WI38 (cell line): ENCODE measurements around the gene RHBDF2.
"Not testable (repeated sequence)": the region's sequence is repeated elsewhere in the genome, so short reads cannot be mapped to it uniquely, and the experiment has no call there.

Experiments
- H3K4me3 ChIP-seq: 2 replicates; pipeline ENCODE4 v1.5.1; 2011; ENCODE audit warnings: low read depth, mild to moderate bottlenecking, control low read depth, low read length
- CTCF ChIP-seq: IDR thresholded peaks from 2 replicates; pipeline ENCODE4 v1.5.1; 2012; ENCODE audit warnings: low read depth, mild to moderate bottlenecking, control low read depth, low read length

Gene RHBDF2

GRCh38 chr17:76510831-76511244 lies 9.6 kb upstream of the RHBDF2 start:
- no peak overlapping the region for H3K4me3 ChIP-seq
- no peak for TF ChIP-seq CTCF

GRCh38 chr17:76508472-76509063 lies 7.3 kb upstream of the RHBDF2 start:
- not testable (repeated sequence) for H3K4me3 ChIP-seq

- no peak overlapping the region for H3K4me3 ChIP-seq
- peak; percentile 75 for TF ChIP-seq CTCF
Measured at GRCh38 chr17:76506408-76507345, 5.5 kb upstream of the RHBDF2 start.

GRCh38 chr17:76504117-76504516 lies 2.9 kb upstream of the RHBDF2 start:
- H3K4me3 ChIP-seq = no peak overlapping the region
- TF ChIP-seq CTCF = no peak

GRCh38 chr17:76502341-76503211 lies 1.4 kb upstream of the RHBDF2 start:
- TF ChIP-seq CTCF = no peak

GRCh38 chr17:76501827-76502307 lies 644 bp upstream of the RHBDF2 start:
- peak overlapping the region; percentile 61 for H3K4me3 ChIP-seq
- no peak for TF ChIP-seq CTCF

More at GRCh38 chr17:76502341-76503211, 1.4 kb upstream of the RHBDF2 start:
- no peak overlapping the region for H3K4me3 ChIP-seq

- no peak for TF ChIP-seq CTCF
- peak overlapping the region; percentile 61 for H3K4me3 ChIP-seq
Measured at GRCh38 chr17:76500747-76501017, 541 bp downstream of the RHBDF2 start.
